ENCODE measurements around the gene EIF3A. TPM values are rescaled to one million over a fixed set of nuclear protein-coding genes. Genes with fewer than 3 reads are reported as not detected.
A peak's percentile ranks its signal among the peaks of the same experiment; 100 is the strongest.
"Not testable (repeated sequence)": the region's sequence is repeated elsewhere in the genome, so short reads cannot be mapped to it uniquely, and the experiment has no call there.

The EIF3A gene
- polyA plus RNA-seq, 1 experiment, result 55.7 TPM

- Histone ChIP-seq H3K27me3 (ENCODE audit: control insufficient read depth, insufficient read depth, low read length) (no peaks in the 10 kb centered on the region), H3K9me3 (ENCODE audit: control insufficient read depth, insufficient read depth, low read length) (no peaks in the 10 kb centered on the region), H3K27ac (ENCODE audit: low read depth, low read length) (peak overlapping the region; percentile 87), H3K4me3 (ENCODE audit: low read depth, low read length) (0 out of 2 replicates have a peak overlapping the region, but pooled peaks have one; percentile 1)
- DNase-seq (ENCODE audit: low read depth, low spot score), result peak; percentile 85
- POLR2A ChIA-PET, result interaction anchor here (0.7 to 1.9 kb wide), 3 partner anchors 10 to 300 kb away, joined by 3 to 18 read pairs (median 5); partner anchors contain the start of gene DENND10
- CTCF ChIA-PET, result interaction anchor here (1.4 kb wide), 1 partner anchor 10 kb away, joined by 4 read pairs; the partner anchor contains the start of gene DENND10
- no peak for TF ChIP-seq CTCF (IDR thresholded peaks at IDR 0.05; ENCODE audit: low read depth, low read length)
Observed at GRCh38 chr10:119113751-119114732, 33.4 kb upstream of the EIF3A start.

GRCh38 chr10:119112056-119112455 is 31.4 kb upstream of the EIF3A start:
- TF ChIP-seq CTCF (IDR thresholded peaks at IDR 0.05; ENCODE audit: low read depth, low read length), result no peak
- POLR2A ChIA-PET, result interaction anchor here (0.7 kb wide), 1 partner anchor 13 kb away, joined by 5 read pairs; no protein-coding TSS in a partner anchor
- no peak for DNase-seq (ENCODE audit: low read depth, low spot score)
- no peak overlapping the region for H3K4me3 ChIP-seq (ENCODE audit: low read depth, low read length)
- H3K27me3 ChIP-seq (ENCODE audit: control insufficient read depth, insufficient read depth, low read length), result no peaks in the 10 kb centered on the region
- H3K27ac ChIP-seq (ENCODE audit: low read depth, low read length), result peak overlapping the region; percentile 34
- CTCF ChIA-PET, result interaction anchor here (0.6 to 0.7 kb wide), 2 partner anchors 42 to 492 kb away, joined by 3 read pairs; no protein-coding TSS in a partner anchor
- H3K9me3 ChIP-seq (ENCODE audit: control insufficient read depth, insufficient read depth, low read length), result no peaks in the 10 kb centered on the region

- CTCF ChIA-PET, result interaction anchor here (0.6 to 0.7 kb wide), 2 partner anchors 54 to 587 kb away, joined by 3 read pairs; no protein-coding TSS in a partner anchor
- H3K9me3 ChIP-seq (ENCODE audit: control insufficient read depth, insufficient read depth, low read length); DNase-seq (ENCODE audit: low read depth, low spot score); H3K4me3 ChIP-seq (ENCODE audit: low read depth, low read length); POLR2A ChIA-PET; H3K27me3 ChIP-seq (ENCODE audit: control insufficient read depth, insufficient read depth, low read length); H3K27ac ChIP-seq (ENCODE audit: low read depth, low read length): not testable (repeated sequence)
Observed at GRCh38 chr10:119107771-119108170, 27.2 kb upstream of the EIF3A start.

GRCh38 chr10:119107106-119107505 is 26.5 kb upstream of the EIF3A start:
- H3K4me3 ChIP-seq (ENCODE audit: low read depth, low read length); H3K9me3 ChIP-seq (ENCODE audit: control insufficient read depth, insufficient read depth, low read length); H3K27me3 ChIP-seq (ENCODE audit: control insufficient read depth, insufficient read depth, low read length); DNase-seq (ENCODE audit: low read depth, low spot score); POLR2A ChIA-PET; H3K27ac ChIP-seq (ENCODE audit: low read depth, low read length): not testable (repeated sequence)
- CTCF ChIA-PET, result interaction anchor here (0.6 to 0.7 kb wide), 2 partner anchors 54 to 588 kb away, joined by 3 read pairs; no protein-coding TSS in a partner anchor

- H3K4me3 ChIP-seq (ENCODE audit: low read depth, low read length); H3K27ac ChIP-seq (ENCODE audit: low read depth, low read length); H3K9me3 ChIP-seq (ENCODE audit: control insufficient read depth, insufficient read depth, low read length); CTCF ChIA-PET; H3K27me3 ChIP-seq (ENCODE audit: control insufficient read depth, insufficient read depth, low read length); POLR2A ChIA-PET; DNase-seq (ENCODE audit: low read depth, low spot score): not testable (repeated sequence)
Observed at GRCh38 chr10:119105899-119106298, 25.3 kb upstream of the EIF3A start.

- POLR2A ChIA-PET, result interaction anchor here (0.7 to 2.1 kb wide), 6 partner anchors 8 to 438 kb away, joined by 4 to 18 read pairs (median 6); no protein-coding TSS in a partner anchor
- no peaks in the 10 kb centered on the region for H3K9me3 ChIP-seq (ENCODE audit: control insufficient read depth, insufficient read depth, low read length)
- CTCF ChIA-PET, result interaction anchor here (1.2 kb wide), 1 partner anchor 27 kb away, joined by 3 read pairs; no protein-coding TSS in a partner anchor
- TF ChIP-seq CTCF (IDR thresholded peaks at IDR 0.05; ENCODE audit: low read depth, low read length), result no peak
- H3K27ac ChIP-seq (ENCODE audit: low read depth, low read length), result no peak overlapping the region
- no peaks in the 10 kb centered on the region for H3K27me3 ChIP-seq (ENCODE audit: control insufficient read depth, insufficient read depth, low read length)
- no peak for DNase-seq (ENCODE audit: low read depth, low spot score)
- peak overlapping the region; percentile 82 for H3K4me3 ChIP-seq (ENCODE audit: low read depth, low read length)
Observed at GRCh38 chr10:119105155-119105554, 24.5 kb upstream of the EIF3A start.

Measured in AG04450 (cell line).